ENCODE data around the gene ASB7. TPM values are rescaled to one million over a fixed set of nuclear protein-coding genes. Genes with fewer than 3 reads are reported as not detected.
A peak's percentile ranks its signal among the peaks of the same experiment; 100 is the strongest.
"Not testable (repeated sequence)": the region's sequence is repeated elsewhere in the genome, so short reads cannot be mapped to it uniquely, and the experiment has no call there.

The ASB7 gene
- total RNA-seq, 2 donors from 2014 or later = 23.4 to 30.1 TPM

- peak; percentile 55 to 75 for ATAC-seq
- Mint-ChIP-seq H3K36me3 (peaks cover 15 to 76% of the 10 kb centered on the region in 2 donors), H3K9me3 (peaks cover 0 to 14% of the 10 kb centered on the region in 2 donors), H3K27ac (peak overlapping the region in 1 of 2 donors; percentile 85)
- not testable (repeated sequence) for DNase-seq (ENCODE audit: low spot score in 2 of 2)
Observed at GRCh38 chr15:100591163-100591562, 11.2 kb upstream of the ASB7 start.

GRCh38 chr15:100591835-100592234 lies 10.6 kb upstream of the ASB7 start:
- DNase-seq (ENCODE audit: low spot score in 2 of 2) (no peak), ATAC-seq (peak in 1 of 2 donors; percentile 43)
- Mint-ChIP-seq H3K9me3 (peaks cover 0 to 14% of the 10 kb centered on the region in 2 donors), H3K36me3 (peaks cover 14 to 69% of the 10 kb centered on the region in 2 donors), H3K27ac (peak overlapping the region in 1 of 2 donors; percentile 85)

GRCh38 chr15:100592898-100593297 lies 9.5 kb upstream of the ASB7 start:
- Mint-ChIP-seq H3K36me3 (peaks cover 19 to 59% of the 10 kb centered on the region in 2 donors), H3K27ac (peak overlapping the region in 1 of 2 donors; percentile 92), H3K9me3 (peaks cover 0 to 11% of the 10 kb centered on the region in 2 donors)
- no peak for ATAC-seq
- DNase-seq (ENCODE audit: low spot score in 2 of 2) = no peak

GRCh38 chr15:100593431-100593830 lies 9.0 kb upstream of the ASB7 start:
- peak overlapping the region in 1 of 2 donors; percentile 55 for H3K27ac Mint-ChIP-seq
- H3K9me3 Mint-ChIP-seq = peaks cover 0 to 7% of the 10 kb centered on the region in 2 donors
- DNase-seq (ENCODE audit: low spot score in 2 of 2) (no peak), ATAC-seq (no peak)
- H3K36me3 Mint-ChIP-seq = peaks cover 22 to 54% of the 10 kb centered on the region in 2 donors

GRCh38 chr15:100595964-100596363 lies 6.4 kb upstream of the ASB7 start:
- ATAC-seq = peak in 1 of 2 donors; percentile 7
- DNase-seq (ENCODE audit: low spot score in 2 of 2) = peak in 1 of 2 donors; percentile 61
- Mint-ChIP-seq H3K27ac (no peak overlapping the region), H3K9me3 (no peaks in the 10 kb centered on the region), H3K36me3 (peaks cover 17 to 35% of the 10 kb centered on the region in 2 donors)

GRCh38 chr15:100596792-100597191 lies 5.6 kb upstream of the ASB7 start:
- Mint-ChIP-seq H3K36me3 (peaks cover 17 to 27% of the 10 kb centered on the region in 2 donors), H3K27ac (no peak overlapping the region), H3K9me3 (no peaks in the 10 kb centered on the region)
- peak; percentile 86 to 91 for ATAC-seq
- DNase-seq (ENCODE audit: low spot score in 2 of 2) = peak; percentile 91 to 94

- H3K36me3 Mint-ChIP-seq = peaks cover 13 to 21% of the 10 kb centered on the region in 2 donors
- DNase-seq (ENCODE audit: low spot score in 2 of 2) (no peak), ATAC-seq (no peak)
- H3K9me3 Mint-ChIP-seq = no peaks in the 10 kb centered on the region
- no peak overlapping the region for H3K27ac Mint-ChIP-seq
Observed at GRCh38 chr15:100597862-100598261, 4.5 kb upstream of the ASB7 start.

- H3K9me3 Mint-ChIP-seq = no peaks in the 10 kb centered on the region
- peaks cover 21% of the 10 kb centered on the region in 2 donors for H3K36me3 Mint-ChIP-seq
- DNase-seq (ENCODE audit: low spot score in 2 of 2) (no peak), ATAC-seq (no peak)
- H3K27ac Mint-ChIP-seq = no peak overlapping the region
Observed at GRCh38 chr15:100598655-100599054, 3.7 kb upstream of the ASB7 start.

GRCh38 chr15:100601163-100601562 lies 1.2 kb upstream of the ASB7 start:
- Mint-ChIP-seq H3K9me3 (no peaks in the 10 kb centered on the region), H3K36me3 (peaks cover 23% of the 10 kb centered on the region in 2 donors), H3K27ac (no peak overlapping the region)
- DNase-seq (ENCODE audit: low spot score in 2 of 2) (no peak), ATAC-seq (no peak)

- Mint-ChIP-seq H3K9me3 (no peaks in the 10 kb centered on the region), H3K27ac (no peak overlapping the region), H3K36me3 (peaks cover 23% of the 10 kb centered on the region in 2 donors)
- ATAC-seq (peak in 1 of 2 donors; percentile 6), DNase-seq (ENCODE audit: low spot score in 2 of 2) (no peak)
Observed at GRCh38 chr15:100601617-100602063, 749 bp upstream of the ASB7 start.

GRCh38 chr15:100602823-100603393 lies 519 bp downstream of the ASB7 start:
- DNase-seq (ENCODE audit: low spot score in 2 of 2) = peak; percentile 51 to 65
- H3K9me3 Mint-ChIP-seq = no peaks in the 10 kb centered on the region
- H3K27ac Mint-ChIP-seq = peak overlapping the region in 1 of 2 donors; percentile 99
- peaks cover 18 to 23% of the 10 kb centered on the region in 2 donors for H3K36me3 Mint-ChIP-seq
- ATAC-seq = peak; percentile 66 to 69

GRCh38 chr15:100612539-100612938 lies 10.2 kb downstream of the ASB7 start:
- no peak for DNase-seq (ENCODE audit: low spot score in 2 of 2)
- Mint-ChIP-seq H3K9me3 (no peaks in the 10 kb centered on the region), H3K36me3 (peaks cover 0 to 4% of the 10 kb centered on the region in 2 donors), H3K27ac (no peak overlapping the region)
- ATAC-seq = no peak

GRCh38 chr15:100613208-100613607 lies 10.8 kb downstream of the ASB7 start:
- no peak for DNase-seq (ENCODE audit: low spot score in 2 of 2)
- ATAC-seq = no peak
- H3K27ac Mint-ChIP-seq = no peak overlapping the region
- H3K36me3 Mint-ChIP-seq = peaks cover 0 to 4% of the 10 kb centered on the region in 2 donors
- H3K9me3 Mint-ChIP-seq = no peaks in the 10 kb centered on the region

- ATAC-seq = no peak
- Mint-ChIP-seq H3K27ac (no peak overlapping the region), H3K36me3 (peaks cover 0 to 4% of the 10 kb centered on the region in 2 donors), H3K9me3 (no peaks in the 10 kb centered on the region)
- DNase-seq (ENCODE audit: low spot score in 2 of 2) = no peak
Observed at GRCh38 chr15:100614336-100614735, 11.9 kb downstream of the ASB7 start.

GRCh38 chr15:100614918-100615317 lies 12.5 kb downstream of the ASB7 start:
- DNase-seq (ENCODE audit: low spot score in 2 of 2) (no peak), ATAC-seq (no peak)
- no peaks in the 10 kb centered on the region for H3K9me3 Mint-ChIP-seq
- H3K27ac Mint-ChIP-seq = no peak overlapping the region
- H3K36me3 Mint-ChIP-seq = peaks cover 0 to 4% of the 10 kb centered on the region in 2 donors

GRCh38 chr15:100615801-100616200 lies 13.4 kb downstream of the ASB7 start:
- Mint-ChIP-seq H3K9me3 (no peaks in the 10 kb centered on the region), H3K36me3 (peaks cover 0 to 4% of the 10 kb centered on the region in 2 donors), H3K27ac (no peak overlapping the region)
- no peak for ATAC-seq
- no peak for DNase-seq (ENCODE audit: low spot score in 2 of 2)

- H3K9me3 Mint-ChIP-seq = no peaks in the 10 kb centered on the region
- DNase-seq (ENCODE audit: low spot score in 2 of 2) (no peak), ATAC-seq (no peak)
- peaks cover under 1 to 4% of the 10 kb centered on the region in 2 donors for H3K36me3 Mint-ChIP-seq
- peak overlapping the region in 1 of 2 donors; percentile 51 for H3K27ac Mint-ChIP-seq
Observed at GRCh38 chr15:100616700-100617099, 14.3 kb downstream of the ASB7 start.

GRCh38 chr15:100623301-100623700 lies 20.9 kb downstream of the ASB7 start:
- H3K36me3 Mint-ChIP-seq = peaks cover 0 to 7% of the 10 kb centered on the region in 2 donors
- peak overlapping the region in 1 of 2 donors; percentile 64 for H3K27ac Mint-ChIP-seq
- DNase-seq (ENCODE audit: low spot score in 2 of 2) (no peak), ATAC-seq (no peak)
- H3K9me3 Mint-ChIP-seq = no peaks in the 10 kb centered on the region

Data from activated naive CD4-positive, alpha-beta T cell treated with anti-CD3 and anti-CD28 coated beads, Interleukin-2, amount 50 U/mL, for 72 hours (primary cell).